ENCODE measurements around the gene SORD.

Gene SORD

DNA sequence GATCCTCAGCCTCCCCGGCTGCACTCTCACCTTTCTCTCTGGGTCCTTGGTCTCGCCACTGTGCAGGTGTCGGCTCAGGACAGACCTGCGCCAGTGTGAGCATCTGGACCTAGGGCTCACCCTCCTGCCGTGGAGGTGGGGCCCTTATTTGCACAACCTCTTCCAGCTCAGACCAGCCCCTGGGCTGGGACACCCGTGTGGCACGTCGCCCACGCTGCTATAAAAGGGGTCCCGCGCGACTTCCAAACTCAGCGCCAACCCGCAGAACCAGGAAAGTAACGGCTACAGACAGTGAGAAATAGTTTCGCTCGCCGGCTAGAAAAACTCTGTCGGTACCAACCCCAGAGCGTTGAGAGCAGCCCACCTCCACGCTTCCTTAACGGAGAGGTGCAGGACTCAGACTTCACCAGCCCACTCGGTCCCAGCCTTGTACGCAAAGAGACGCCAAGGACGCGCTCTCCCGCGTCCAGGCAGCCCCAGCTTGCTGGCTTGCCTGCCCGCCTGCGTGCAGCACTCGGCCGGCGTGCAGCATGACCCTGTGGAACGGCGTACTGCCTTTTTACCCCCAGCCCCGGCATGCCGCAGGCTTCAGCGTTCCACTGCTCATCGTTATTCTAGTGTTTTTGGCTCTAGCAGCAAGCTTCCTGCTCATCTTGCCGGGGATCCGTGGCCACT lies 91.2 kb downstream of the SORD start, which contains the start of the genes DUOX2 and DUOXA2:
Gene DUOX2, minus strand, starts transcription at position 97 of the 675 bp plus-strand sequence. CDS start 761 bp downstream, outside the sequence.
Gene DUOXA2, plus strand, starts transcription at position 251 of the 675 bp plus-strand sequence. Its CDS starts 280 bp downstream, at position 531.
- TF ChIP-seq, protein P1, sequence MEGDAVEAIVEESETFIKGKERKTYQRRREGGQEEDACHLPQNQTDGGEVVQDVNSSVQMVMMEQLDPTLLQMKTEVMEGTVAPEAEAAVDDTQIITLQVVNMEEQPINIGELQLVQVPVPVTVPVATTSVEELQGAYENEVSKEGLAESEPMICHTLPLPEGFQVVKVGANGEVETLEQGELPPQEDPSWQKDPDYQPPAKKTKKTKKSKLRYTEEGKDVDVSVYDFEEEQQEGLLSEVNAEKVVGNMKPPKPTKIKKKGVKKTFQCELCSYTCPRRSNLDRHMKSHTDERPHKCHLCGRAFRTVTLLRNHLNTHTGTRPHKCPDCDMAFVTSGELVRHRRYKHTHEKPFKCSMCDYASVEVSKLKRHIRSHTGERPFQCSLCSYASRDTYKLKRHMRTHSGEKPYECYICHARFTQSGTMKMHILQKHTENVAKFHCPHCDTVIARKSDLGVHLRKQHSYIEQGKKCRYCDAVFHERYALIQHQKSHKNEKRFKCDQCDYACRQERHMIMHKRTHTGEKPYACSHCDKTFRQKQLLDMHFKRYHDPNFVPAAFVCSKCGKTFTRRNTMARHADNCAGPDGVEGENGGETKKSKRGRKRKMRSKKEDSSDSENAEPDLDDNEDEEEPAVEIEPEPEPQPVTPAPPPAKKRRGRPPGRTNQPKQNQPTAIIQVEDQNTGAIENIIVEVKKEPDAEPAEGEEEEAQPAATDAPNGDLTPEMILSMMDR (IDR thresholded peaks at IDR 0.05; ENCODE audit: low read depth, low read length, missing control alignments): no peak
- no peak within 1 kb of the TSS for H3K4me3 ChIP-seq (replicated peaks; ENCODE audit: low read depth, low read length)
- no peak for DNase-seq (ENCODE audit: extremely low read depth, low read depth)

DNA sequence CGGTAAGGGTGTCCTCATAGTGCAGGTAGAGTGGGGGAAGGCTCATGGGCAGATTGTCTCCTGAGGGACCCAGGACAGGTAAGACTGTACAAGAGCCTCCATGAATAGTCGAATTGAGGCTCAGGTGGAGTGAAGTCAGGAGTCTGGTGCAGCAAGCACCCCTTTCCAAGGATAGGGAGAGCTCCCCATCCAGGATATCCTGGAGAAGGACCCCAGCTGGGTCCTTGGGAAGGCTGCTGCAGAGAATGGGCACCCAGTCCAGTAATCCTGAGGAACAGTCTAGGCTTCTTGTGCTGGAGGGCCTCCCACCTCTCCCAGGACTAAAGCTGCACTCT lies 91.7 kb downstream of the SORD start:
- no peak for DNase-seq (ENCODE audit: extremely low read depth, low read depth)
- H3K4me3 ChIP-seq (replicated peaks; ENCODE audit: low read depth, low read length): no peak overlapping the region
- TF ChIP-seq, protein P1 (IDR thresholded peaks at IDR 0.05; ENCODE audit: low read depth, low read length, missing control alignments): no peak

DNA sequence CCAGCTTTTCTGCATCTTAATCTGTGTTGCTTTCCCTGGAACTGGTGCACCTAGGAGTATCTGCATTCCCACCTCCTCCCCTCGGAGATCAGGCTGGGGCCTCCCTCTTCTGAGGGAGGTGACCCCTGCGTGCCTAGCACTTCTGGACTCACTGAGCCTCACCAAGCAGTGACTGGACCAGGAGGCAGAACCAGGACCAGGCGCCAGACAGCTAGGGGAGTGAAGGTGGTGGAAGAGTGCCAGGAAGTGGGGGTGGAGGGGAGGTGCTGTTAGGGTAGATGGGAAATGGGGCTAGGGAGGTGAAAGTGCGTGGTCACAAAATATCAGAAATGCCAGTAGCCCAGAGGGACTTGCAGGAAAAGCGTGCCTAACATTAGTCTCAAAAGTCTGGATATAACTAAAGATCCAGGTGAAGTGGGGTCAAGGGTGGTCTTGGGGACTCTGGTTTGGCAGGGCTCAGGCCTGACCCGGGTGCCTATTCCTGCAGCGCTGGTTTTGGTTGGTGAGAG lies 92.4 kb downstream of the SORD start:
- TF ChIP-seq, protein P1 (IDR thresholded peaks at IDR 0.05; ENCODE audit: low read depth, low read length, missing control alignments): no peak
- no peak for DNase-seq (ENCODE audit: extremely low read depth, low read depth)
- H3K4me3 ChIP-seq (replicated peaks; ENCODE audit: low read depth, low read length): no peak overlapping the region

DNA sequence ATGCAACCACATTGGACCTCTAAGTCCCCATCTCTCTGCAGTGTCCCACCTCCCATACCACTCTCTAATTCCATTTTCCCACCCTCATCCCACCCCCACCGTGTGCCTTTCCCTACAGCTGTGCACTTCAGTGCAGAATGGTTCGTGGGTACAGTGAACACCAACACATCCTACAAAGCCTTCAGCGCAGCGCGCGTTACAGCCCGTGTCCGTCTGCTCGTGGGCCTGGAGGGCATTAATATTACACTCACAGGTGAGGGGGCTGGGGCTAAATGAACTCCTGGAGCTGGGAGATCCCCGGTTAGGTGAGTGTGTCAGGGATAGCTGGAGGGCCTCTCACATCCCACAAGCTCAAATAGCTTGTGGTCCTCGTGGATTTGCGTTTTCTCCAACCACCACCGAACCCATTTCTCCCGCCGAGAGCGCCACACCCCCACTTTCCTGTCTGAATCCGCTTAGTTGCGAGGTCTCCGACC lies 93.0 kb downstream of the SORD start:
- DNase-seq (ENCODE audit: extremely low read depth, low read depth): no peak
- TF ChIP-seq, protein P1 (IDR thresholded peaks at IDR 0.05; ENCODE audit: low read depth, low read length, missing control alignments): no peak
- H3K4me3 ChIP-seq (replicated peaks; ENCODE audit: low read depth, low read length): no peak overlapping the region

DNA sequence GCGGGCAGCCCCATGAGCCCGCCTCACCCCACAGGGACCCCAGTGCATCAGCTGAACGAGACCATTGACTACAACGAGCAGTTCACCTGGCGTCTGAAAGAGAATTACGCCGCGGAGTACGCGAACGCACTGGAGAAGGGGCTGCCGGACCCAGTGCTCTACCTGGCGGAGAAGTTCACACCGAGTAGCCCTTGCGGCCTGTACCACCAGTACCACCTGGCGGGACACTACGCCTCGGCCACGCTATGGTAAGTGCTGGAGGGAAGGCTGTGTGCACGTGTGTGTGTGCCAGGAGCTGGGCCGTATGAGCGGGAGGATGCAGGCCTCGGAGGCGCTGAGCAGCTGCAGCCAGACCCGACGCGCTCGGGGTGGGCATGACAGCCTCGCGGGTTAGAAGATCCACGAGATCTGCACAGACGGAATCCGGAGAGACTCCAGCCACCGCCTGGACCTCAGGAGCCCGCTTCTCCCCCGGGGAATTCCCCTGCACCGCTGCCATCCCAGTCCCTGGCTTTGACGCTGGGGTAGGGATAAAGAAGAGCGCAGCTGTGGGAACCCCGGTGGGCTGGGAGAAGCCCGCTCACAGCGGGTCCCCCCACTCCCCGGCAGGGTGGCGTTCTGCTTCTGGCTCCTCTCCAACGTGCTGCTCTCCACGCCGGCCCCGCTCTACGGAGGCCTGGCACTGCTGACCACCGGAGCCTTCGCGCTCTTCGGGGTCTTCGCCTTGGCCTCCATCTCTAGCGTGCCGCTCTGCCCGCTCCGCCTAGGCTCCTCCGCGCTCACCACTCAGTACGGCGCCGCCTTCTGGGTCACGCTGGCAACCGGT lies 93.7 kb downstream of the SORD start:
- no peak overlapping the region for H3K4me3 ChIP-seq (replicated peaks; ENCODE audit: low read depth, low read length)
- no peak for DNase-seq (ENCODE audit: extremely low read depth, low read depth)
- TF ChIP-seq, protein P1 (IDR thresholded peaks at IDR 0.05; ENCODE audit: low read depth, low read length, missing control alignments): no peak

DNA sequence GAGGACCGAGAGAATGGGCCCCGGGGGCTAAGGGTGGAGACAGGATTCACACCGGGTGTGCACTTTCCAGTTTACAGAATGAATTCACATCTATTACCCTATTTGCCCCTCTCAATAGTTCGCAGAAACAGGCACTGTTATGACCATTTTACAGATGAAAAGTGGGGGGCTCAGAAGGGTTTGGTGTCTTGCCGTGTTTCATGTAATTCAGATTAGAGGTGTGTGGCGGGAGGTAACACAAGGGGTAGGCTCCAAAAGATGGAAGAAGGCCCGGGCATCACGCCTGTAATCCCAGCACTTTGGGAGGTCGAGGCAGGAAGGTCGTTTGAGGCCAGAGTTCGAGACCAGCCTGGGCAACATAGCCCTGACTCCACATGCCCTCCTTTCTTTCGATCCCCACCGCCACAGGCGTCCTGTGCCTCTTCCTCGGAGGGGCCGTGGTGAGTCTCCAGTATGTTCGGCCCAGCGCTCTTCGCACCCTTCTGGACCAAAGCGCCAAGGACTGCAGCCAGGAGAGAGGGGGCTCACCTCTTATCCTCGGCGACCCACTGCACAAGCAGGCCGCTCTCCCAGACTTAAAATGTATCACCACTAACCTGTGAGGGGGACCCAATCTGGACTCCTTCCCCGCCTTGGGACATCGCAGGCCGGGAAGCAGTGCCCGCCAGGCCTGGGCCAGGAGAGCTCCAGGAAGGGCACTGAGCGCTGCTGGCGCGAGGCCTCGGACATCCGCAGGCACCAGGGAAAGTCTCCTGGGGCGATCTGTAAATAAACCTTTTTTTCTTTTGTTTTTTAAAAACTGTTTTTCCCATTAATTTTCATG lies 94.5 kb downstream of the SORD start:
- TF ChIP-seq, protein P1 (IDR thresholded peaks at IDR 0.05; ENCODE audit: low read depth, low read length, missing control alignments): no peak
- DNase-seq (ENCODE audit: extremely low read depth, low read depth): no peak
- no peak overlapping the region for H3K4me3 ChIP-seq (replicated peaks; ENCODE audit: low read depth, low read length)
